ENCODE measurements around the gene SKIDA1. TPM values are rescaled to one million over a fixed set of nuclear protein-coding genes. Genes with fewer than 3 reads are reported as not detected.
A peak's percentile ranks its signal among the peaks of the same experiment; 100 is the strongest.

The SKIDA1 gene
- total RNA-seq, 1 experiment from 2014 or later: 4.4 TPM

GRCh38 chr10:21521751-21522533 is 3.5 kb downstream of the SKIDA1 start:
- H3K9me3 ChIP-seq (ENCODE audit: low read depth, low read length, poor library complexity, severe bottlenecking): no peaks in the 10 kb centered on the region
- H3K27me3 ChIP-seq (replicated peaks; ENCODE audit: insufficient read depth, low read depth, low read length, poor library complexity): no peaks in the 10 kb centered on the region
- H3K4me1 ChIP-seq (ENCODE audit: insufficient read depth, low read length, poor library complexity, severe bottlenecking): peaks cover 52% of the 10 kb centered on the region
- ChIA-PET POLR2A (ENCODE audit: low non-redundant PET) (interaction anchor here (0.6 kb wide), 1 partner anchor 12 kb away, joined by 3 read pairs; no protein-coding TSS in a partner anchor), CTCF (no interaction called here)
- TF ChIP-seq CTCF (conservative IDR thresholded peaks at IDR 0.05; ENCODE audit: low read depth, low read length) (no peak), EZH2 (IDR thresholded peaks at IDR 0.05; ENCODE audit: borderline replicate concordance, low read depth, low read length, poor library complexity, severe bottlenecking) (no peak)
- peak overlapping the region; percentile 11 for H3K4me3 ChIP-seq (ENCODE audit: low read depth, low read length, poor library complexity, severe bottlenecking)
- no peaks in the 10 kb centered on the region for H3K36me3 ChIP-seq (ENCODE audit: insufficient read depth, low read length, poor library complexity, severe bottlenecking)
- peak overlapping the region; percentile 99 for H3K27ac ChIP-seq (ENCODE audit: low read depth, low read length, poor library complexity, severe bottlenecking)
- DNase-seq (ENCODE audit: low spot score): peak; percentile 32
- intact Hi-C loops (cut with micrococcal nuclease; ENCODE audit: unreplicated experiment): no loop called here
- no TSS peak for BruUV-seq (replicated peaks)

GRCh38 chr10:21520949-21521348 is 4.5 kb downstream of the SKIDA1 start:
- peak overlapping the region; percentile 2 for H3K4me3 ChIP-seq (ENCODE audit: low read depth, low read length, poor library complexity, severe bottlenecking)
- H3K27me3 ChIP-seq (replicated peaks; ENCODE audit: insufficient read depth, low read depth, low read length, poor library complexity): no peaks in the 10 kb centered on the region
- BruUV-seq (replicated peaks): no TSS peak
- POLR2A ChIA-PET (ENCODE audit: low non-redundant PET): no interaction called here
- TF ChIP-seq CTCF (conservative IDR thresholded peaks at IDR 0.05; ENCODE audit: low read depth, low read length) (no peak), EZH2 (IDR thresholded peaks at IDR 0.05; ENCODE audit: borderline replicate concordance, low read depth, low read length, poor library complexity, severe bottlenecking) (no peak)
- intact Hi-C loops (cut with micrococcal nuclease; ENCODE audit: unreplicated experiment): no loop called here
- no peaks in the 10 kb centered on the region for H3K36me3 ChIP-seq (ENCODE audit: insufficient read depth, low read length, poor library complexity, severe bottlenecking)
- H3K9me3 ChIP-seq (ENCODE audit: low read depth, low read length, poor library complexity, severe bottlenecking): no peaks in the 10 kb centered on the region
- DNase-seq (ENCODE audit: low spot score): no peak
- CTCF ChIA-PET: interaction anchor here (0.6 kb wide), 1 partner anchor 482 kb away, joined by 7 read pairs; no protein-coding TSS in a partner anchor
- peaks cover 57% of the 10 kb centered on the region for H3K4me1 ChIP-seq (ENCODE audit: insufficient read depth, low read length, poor library complexity, severe bottlenecking)
- peak overlapping the region; percentile 49 for H3K27ac ChIP-seq (ENCODE audit: low read depth, low read length, poor library complexity, severe bottlenecking)

GRCh38 chr10:21520509-21520908 is 5.0 kb downstream of the SKIDA1 start:
- no TSS peak for BruUV-seq (replicated peaks)
- Histone ChIP-seq H3K4me3 (ENCODE audit: low read depth, low read length, poor library complexity, severe bottlenecking) (peak overlapping the region; percentile 2), H3K36me3 (ENCODE audit: insufficient read depth, low read length, poor library complexity, severe bottlenecking) (no peaks in the 10 kb centered on the region), H3K4me1 (ENCODE audit: insufficient read depth, low read length, poor library complexity, severe bottlenecking) (peaks cover 60% of the 10 kb centered on the region), H3K27ac (ENCODE audit: low read depth, low read length, poor library complexity, severe bottlenecking) (peak overlapping the region; percentile 49), H3K27me3 (replicated peaks; ENCODE audit: insufficient read depth, low read depth, low read length, poor library complexity) (no peaks in the 10 kb centered on the region), H3K9me3 (ENCODE audit: low read depth, low read length, poor library complexity, severe bottlenecking) (no peaks in the 10 kb centered on the region)
- intact Hi-C loops (cut with micrococcal nuclease; ENCODE audit: unreplicated experiment): no loop called here
- no peak for DNase-seq (ENCODE audit: low spot score)
- POLR2A ChIA-PET (ENCODE audit: low non-redundant PET): no interaction called here
- CTCF ChIA-PET: interaction anchor here (0.5 to 0.6 kb wide), 2 partner anchors 24 to 483 kb away, joined by 7 read pairs; no protein-coding TSS in a partner anchor
- TF ChIP-seq CTCF (conservative IDR thresholded peaks at IDR 0.05; ENCODE audit: low read depth, low read length): no peak
- TF ChIP-seq EZH2 (IDR thresholded peaks at IDR 0.05; ENCODE audit: borderline replicate concordance, low read depth, low read length, poor library complexity, severe bottlenecking): no peak
